HG02759 (cell line): Measurements from ENCODE around the gene PSMD9.

Source experiments
- ATAC-seq: cut with Tn5 transposase; IDR thresholded peaks from one replicate; pipeline ENCODE4 v1.9.1; 2021; ENCODE audit warnings: mild to moderate bottlenecking, moderate library complexity; ENCODE audit not compliant: unreplicated experiment

The PSMD9 gene

DNA sequence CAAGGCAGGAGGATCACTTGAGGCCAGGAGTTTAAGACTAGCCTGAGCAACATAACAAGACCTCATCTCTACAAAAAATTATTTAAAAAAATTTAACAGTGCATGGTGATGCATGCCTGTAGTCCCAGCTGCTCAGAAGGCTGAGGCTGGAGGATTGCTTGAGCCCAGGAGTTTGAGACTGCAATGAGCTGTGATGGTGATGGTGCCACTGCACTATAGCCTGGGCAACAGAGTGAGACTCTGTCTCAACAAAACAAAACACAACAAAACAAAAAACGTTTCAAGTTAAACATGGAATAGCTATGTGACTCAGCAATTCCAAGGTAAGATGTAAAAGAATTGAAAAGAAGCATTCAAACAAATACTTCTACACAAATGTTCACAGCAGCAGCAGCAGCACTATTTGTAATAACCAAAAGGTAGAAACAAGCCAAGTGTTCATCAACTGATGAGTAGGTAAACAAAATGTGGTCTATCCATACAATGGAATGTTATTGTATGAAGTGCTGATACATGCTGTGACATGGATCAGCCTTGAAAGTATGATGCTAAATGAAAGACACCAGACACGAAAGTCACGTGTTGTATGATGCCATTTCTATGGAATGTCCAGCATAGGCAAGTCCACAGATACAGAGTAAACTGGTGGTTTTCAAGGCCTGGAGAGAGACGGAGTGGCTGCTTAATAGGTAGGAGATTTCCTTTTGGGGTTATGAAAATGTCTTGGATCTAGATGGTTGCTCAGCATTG is 61.2 kb downstream of the PSMD9 start:
- no peak for ATAC-seq

GRCh38 chr12:121953117-121953692 is 64.6 kb downstream of the PSMD9 start:
- no peak for ATAC-seq

DNA sequence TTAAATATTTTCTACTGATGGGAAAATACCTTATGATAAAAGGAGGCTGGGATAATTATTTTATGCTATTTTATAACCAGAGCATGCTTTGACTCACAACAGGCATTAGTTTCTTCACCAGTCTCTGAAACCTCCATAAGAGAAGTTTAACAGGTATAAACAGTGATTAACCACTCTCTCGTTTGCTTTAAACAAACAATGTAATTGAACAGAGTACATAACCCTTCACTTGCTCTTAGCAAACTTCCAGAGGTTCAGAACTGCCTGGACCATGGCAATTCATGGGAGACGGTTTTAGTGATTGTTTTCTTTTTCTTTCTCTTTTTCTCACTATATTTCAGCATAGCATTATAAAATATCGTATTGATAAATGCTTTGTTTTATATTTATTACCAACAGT is 65.1 kb downstream of the PSMD9 start:
- no peak for ATAC-seq

GRCh38 chr12:121955258-121956237 is 67.0 kb downstream of the PSMD9 start:
- ATAC-seq = no peak

GRCh38 chr12:121957861-121958515 is 69.4 kb downstream of the PSMD9 start:
- no peak for ATAC-seq

GRCh38 chr12:121958541-121959240 is 70.1 kb downstream of the PSMD9 start:
- ATAC-seq = no peak

GRCh38 chr12:121960541-121960940 is 72.0 kb downstream of the PSMD9 start:
- ATAC-seq = no peak

- no peak for ATAC-seq
These were observed 72.7 kb downstream of the PSMD9 start for GRCh38 chr12:121961195-121961879.

DNA sequence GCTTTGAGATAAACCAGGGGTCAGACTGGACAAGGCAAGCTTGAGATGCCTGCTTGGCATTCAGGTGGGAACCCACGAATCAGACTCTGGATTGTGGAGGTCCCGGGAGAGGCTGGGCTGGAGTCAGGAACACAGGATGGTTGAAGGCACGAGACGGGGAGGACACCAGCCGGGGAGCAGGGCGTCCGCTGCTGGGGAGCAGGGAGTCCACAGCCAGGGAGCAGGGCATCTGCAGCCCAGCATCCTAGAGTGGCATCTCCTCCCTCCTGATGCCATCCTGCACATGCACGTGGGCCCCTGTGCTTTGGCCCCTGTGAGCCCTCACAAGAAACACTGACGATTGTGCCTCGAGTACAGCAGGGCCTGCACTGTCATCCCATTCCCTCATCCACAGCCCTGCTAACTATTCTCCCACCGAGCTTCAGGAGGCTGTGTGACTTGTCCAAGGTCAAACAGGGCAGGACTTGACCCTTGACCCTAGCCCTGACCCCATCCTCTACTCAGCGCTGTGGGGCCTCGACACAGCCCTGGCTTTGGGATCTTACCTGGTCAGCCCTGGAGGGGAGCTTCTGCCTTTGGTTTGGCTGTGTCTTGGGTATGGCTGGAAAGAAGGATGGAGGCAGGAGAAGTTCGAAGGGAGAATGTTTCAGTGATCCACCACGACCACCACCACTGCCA is 74.9 kb downstream of the PSMD9 start:
- no peak for ATAC-seq

- ATAC-seq = no peak
These were observed 76.4 kb downstream of the PSMD9 start for GRCh38 chr12:121964813-121965643.

GRCh38 chr12:121966959-121967358 is 78.4 kb downstream of the PSMD9 start:
- ATAC-seq = no peak
